MM.1S (cell line): Measurements from ENCODE around the gene TPX2.

ENCODE experiments used
- EZH2 ChIP-seq: fragments of 300-600 bp; sonication (generic); optimal IDR thresholded peaks from 2 replicates; pipeline ENCODE3; 2017; ENCODE audit warnings: low read depth, mild to moderate bottlenecking, antibody characterized with exemption, low read length, mixed read lengths
- TF ChIP-seq, protein P1 (sequence below): fragments of 300-600 bp; sonication (generic); IDR thresholded peaks from 2 replicates; pipeline ENCODE4 v1.5.1; 2016; ENCODE audit warnings: antibody characterized with exemption, low read length, mixed read lengths

GRCh38 chr20:31839782-31840487, 100.8 kb downstream of the TPX2 start:
- no peak for TF ChIP-seq EZH2
- TF ChIP-seq, protein P1, sequence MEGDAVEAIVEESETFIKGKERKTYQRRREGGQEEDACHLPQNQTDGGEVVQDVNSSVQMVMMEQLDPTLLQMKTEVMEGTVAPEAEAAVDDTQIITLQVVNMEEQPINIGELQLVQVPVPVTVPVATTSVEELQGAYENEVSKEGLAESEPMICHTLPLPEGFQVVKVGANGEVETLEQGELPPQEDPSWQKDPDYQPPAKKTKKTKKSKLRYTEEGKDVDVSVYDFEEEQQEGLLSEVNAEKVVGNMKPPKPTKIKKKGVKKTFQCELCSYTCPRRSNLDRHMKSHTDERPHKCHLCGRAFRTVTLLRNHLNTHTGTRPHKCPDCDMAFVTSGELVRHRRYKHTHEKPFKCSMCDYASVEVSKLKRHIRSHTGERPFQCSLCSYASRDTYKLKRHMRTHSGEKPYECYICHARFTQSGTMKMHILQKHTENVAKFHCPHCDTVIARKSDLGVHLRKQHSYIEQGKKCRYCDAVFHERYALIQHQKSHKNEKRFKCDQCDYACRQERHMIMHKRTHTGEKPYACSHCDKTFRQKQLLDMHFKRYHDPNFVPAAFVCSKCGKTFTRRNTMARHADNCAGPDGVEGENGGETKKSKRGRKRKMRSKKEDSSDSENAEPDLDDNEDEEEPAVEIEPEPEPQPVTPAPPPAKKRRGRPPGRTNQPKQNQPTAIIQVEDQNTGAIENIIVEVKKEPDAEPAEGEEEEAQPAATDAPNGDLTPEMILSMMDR = no peak
